ENCODE data around the gene CDK5. TPM values are rescaled to one million over a fixed set of nuclear protein-coding genes. Genes with fewer than 3 reads are reported as not detected.

CDK5 gene
- total RNA-seq, 1 donor from 2014 or later, result 13.7 TPM

DNA sequence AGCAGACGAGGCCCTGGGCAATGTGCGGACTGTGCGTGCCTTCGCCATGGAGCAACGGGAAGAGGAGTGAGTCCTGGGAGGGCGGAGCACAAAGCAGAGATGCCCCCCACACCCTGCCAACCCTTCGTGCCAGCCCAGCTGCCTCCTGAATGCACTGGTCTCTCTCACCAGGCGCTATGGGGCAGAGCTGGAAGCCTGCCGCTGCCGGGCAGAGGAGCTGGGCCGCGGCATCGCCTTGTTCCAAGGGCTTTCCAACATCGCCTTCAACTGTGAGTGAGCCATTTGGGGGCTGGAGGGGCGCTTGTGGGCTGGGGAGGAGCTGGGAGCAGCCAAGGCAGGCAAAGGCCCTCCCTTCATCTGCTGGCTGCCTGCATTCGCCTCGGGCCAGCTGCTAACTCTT is 21.8 kb downstream of the CDK5 start:
- no peaks in the 10 kb centered on the region for H3K9me3 ChIP-seq
- peaks cover 19% of the 10 kb centered on the region for H3K4me1 ChIP-seq
- no peak overlapping the region for H3K27ac ChIP-seq
- H3K4me3 ChIP-seq, result no peak overlapping the region
- no peaks in the 10 kb centered on the region for H3K27me3 ChIP-seq (ENCODE audit: low read depth)
- peaks cover 48% of the 10 kb centered on the region for H3K36me3 ChIP-seq
- ATAC-seq, result no peak
- TF ChIP-seq, protein P1, sequence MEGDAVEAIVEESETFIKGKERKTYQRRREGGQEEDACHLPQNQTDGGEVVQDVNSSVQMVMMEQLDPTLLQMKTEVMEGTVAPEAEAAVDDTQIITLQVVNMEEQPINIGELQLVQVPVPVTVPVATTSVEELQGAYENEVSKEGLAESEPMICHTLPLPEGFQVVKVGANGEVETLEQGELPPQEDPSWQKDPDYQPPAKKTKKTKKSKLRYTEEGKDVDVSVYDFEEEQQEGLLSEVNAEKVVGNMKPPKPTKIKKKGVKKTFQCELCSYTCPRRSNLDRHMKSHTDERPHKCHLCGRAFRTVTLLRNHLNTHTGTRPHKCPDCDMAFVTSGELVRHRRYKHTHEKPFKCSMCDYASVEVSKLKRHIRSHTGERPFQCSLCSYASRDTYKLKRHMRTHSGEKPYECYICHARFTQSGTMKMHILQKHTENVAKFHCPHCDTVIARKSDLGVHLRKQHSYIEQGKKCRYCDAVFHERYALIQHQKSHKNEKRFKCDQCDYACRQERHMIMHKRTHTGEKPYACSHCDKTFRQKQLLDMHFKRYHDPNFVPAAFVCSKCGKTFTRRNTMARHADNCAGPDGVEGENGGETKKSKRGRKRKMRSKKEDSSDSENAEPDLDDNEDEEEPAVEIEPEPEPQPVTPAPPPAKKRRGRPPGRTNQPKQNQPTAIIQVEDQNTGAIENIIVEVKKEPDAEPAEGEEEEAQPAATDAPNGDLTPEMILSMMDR (IDR thresholded peaks at IDR 0.05), result no peak
- DNase-seq, result no peak
- intact Hi-C loops (cut with DNase I), result no loop called here

GRCh38 chr7:151035026-151035717 is 22.5 kb downstream of the CDK5 start:
- no peak for ATAC-seq
- no peaks in the 10 kb centered on the region for H3K9me3 ChIP-seq
- H3K4me3 ChIP-seq, result no peak overlapping the region
- no peaks in the 10 kb centered on the region for H3K27me3 ChIP-seq (ENCODE audit: low read depth)
- intact Hi-C loops (cut with DNase I), result no loop called here
- no peak overlapping the region for H3K27ac ChIP-seq
- TF ChIP-seq, protein P1 (IDR thresholded peaks at IDR 0.05), result no peak
- peaks cover 19% of the 10 kb centered on the region for H3K4me1 ChIP-seq
- H3K36me3 ChIP-seq, result peaks cover 48% of the 10 kb centered on the region
- DNase-seq, result no peak

DNA sequence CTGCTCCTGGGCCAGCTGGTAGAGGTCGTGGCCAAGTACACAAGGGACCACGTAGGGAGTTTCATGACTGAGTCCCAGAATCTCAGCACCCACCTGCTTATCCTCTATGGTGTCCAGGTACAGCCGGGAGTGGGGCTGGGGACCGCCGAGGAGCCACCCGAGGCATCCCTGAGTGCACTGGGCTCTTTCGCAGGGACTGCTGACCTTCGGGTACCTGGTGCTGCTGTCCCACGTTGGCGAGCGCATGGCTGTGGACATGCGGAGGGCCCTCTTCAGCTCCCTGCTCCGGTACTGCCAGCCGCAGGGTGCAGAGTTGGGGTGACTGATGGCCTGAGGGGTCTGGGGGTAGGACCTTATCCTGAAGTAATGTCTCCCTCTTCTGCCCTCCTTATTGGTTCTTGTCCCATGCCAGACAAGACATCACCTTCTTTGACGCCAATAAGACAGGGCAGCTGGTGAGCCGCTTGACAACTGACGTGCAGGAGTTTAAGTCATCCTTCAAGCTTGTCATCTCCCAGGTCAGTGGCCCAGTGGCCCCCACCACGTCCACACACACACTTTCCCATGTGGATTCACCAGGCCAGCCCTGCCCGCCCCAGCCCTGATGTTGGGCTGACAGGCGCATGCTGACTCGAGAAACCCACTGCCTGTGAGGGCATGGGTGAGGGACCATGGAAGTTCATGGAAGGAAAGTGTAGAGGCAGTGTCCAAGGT is 23.2 kb downstream of the CDK5 start:
- Histone ChIP-seq H3K27me3 (ENCODE audit: low read depth) (no peaks in the 10 kb centered on the region), H3K36me3 (peaks cover 48% of the 10 kb centered on the region), H3K9me3 (no peaks in the 10 kb centered on the region), H3K27ac (no peak overlapping the region), H3K4me3 (no peak overlapping the region), H3K4me1 (peaks cover 16% of the 10 kb centered on the region)
- TF ChIP-seq, protein P1 (IDR thresholded peaks at IDR 0.05), result no peak
- DNase-seq (no peak), ATAC-seq (no peak)
- intact Hi-C loops (cut with DNase I), result no loop called here

DNA sequence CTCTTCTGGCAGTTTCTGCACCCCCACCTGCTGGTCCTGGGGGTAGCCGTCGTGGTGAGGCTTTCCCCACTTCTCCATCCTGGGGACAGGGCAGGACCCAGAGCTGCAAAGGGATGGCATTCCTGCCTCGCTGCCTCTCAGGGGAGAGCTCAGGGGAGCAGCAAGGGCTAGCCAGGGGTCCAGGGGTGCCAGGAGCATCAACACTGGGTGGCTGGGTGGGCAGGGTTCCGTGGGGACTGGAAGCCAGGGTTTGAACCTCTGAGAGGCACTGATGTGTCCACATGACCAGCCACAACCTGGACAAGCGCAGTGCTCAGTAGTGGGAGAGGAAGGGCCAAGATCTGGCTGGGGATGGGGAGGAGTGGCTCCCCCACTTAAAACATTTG is 23.8 kb downstream of the CDK5 start:
- no peaks in the 10 kb centered on the region for H3K27me3 ChIP-seq (ENCODE audit: low read depth)
- H3K4me3 ChIP-seq, result no peak overlapping the region
- no peaks in the 10 kb centered on the region for H3K9me3 ChIP-seq
- TF ChIP-seq, protein P1 (IDR thresholded peaks at IDR 0.05), result no peak
- intact Hi-C loops (cut with DNase I), result no loop called here
- DNase-seq, result no peak
- H3K4me1 ChIP-seq, result peaks cover 16% of the 10 kb centered on the region
- no peak for ATAC-seq
- H3K36me3 ChIP-seq, result peaks cover 48% of the 10 kb centered on the region
- H3K27ac ChIP-seq, result no peak overlapping the region

- TF ChIP-seq, protein P1 (IDR thresholded peaks at IDR 0.05), result no peak
- Histone ChIP-seq H3K4me3 (no peak overlapping the region), H3K9me3 (no peaks in the 10 kb centered on the region), H3K27me3 (ENCODE audit: low read depth) (no peaks in the 10 kb centered on the region), H3K36me3 (peaks cover 48% of the 10 kb centered on the region), H3K4me1 (peaks cover 13% of the 10 kb centered on the region), H3K27ac (no peak overlapping the region)
- intact Hi-C loops (cut with DNase I), result no loop called here
- ATAC-seq, result no peak
- no peak for DNase-seq
These were observed 24.5 kb downstream of the CDK5 start for GRCh38 chr7:151032936-151033863.

All from lower lobe of right lung (tissue), 2 donors.